Neural crest cell (in vitro differentiated cells): Measurements from ENCODE around the gene TRIM52. TPM values are rescaled to one million over a fixed set of nuclear protein-coding genes. Genes with fewer than 3 reads are reported as not detected.

Experiments used
- DNase-seq: peaks from one replicate; pipeline ENCODE4 v3.0.0; 2021; ENCODE audit warnings: low read depth, mixed read lengths, low spot score
- H3K27ac Mint-ChIP-seq: one replicate; pipeline ENCODE4 v1.8.0; 2021; ENCODE audit warnings: mild to moderate bottlenecking, mixed read lengths; ENCODE audit not compliant: unreplicated experiment
- H3K27me3 Mint-ChIP-seq: 2 replicates; pipeline ENCODE4 v1.8.0; 2021; ENCODE audit warnings: low read depth, mild to moderate bottlenecking, mixed read lengths
- H3K36me3 Mint-ChIP-seq: 2 replicates; pipeline ENCODE4 v1.8.0; 2021; ENCODE audit warnings: low read depth, mild to moderate bottlenecking, mixed read lengths
- H3K4me1 Mint-ChIP-seq: 2 replicates; pipeline ENCODE4 v1.8.0; 2021; ENCODE audit warnings: mixed read lengths
- H3K4me3 Mint-ChIP-seq: one replicate; pipeline ENCODE4 v1.8.0; 2021; ENCODE audit warnings: mild to moderate bottlenecking, mixed read lengths
- H3K9me3 Mint-ChIP-seq: 2 replicates; pipeline ENCODE4 v1.8.0; 2021; ENCODE audit warnings: mixed read lengths
- total RNA-seq: library from RNA; stranded (reverse); gene quantifications from 2 replicates; pipeline ENCODE4 v1.2.1, GENCODE V29; 2021
- TF ChIP-seq, protein P1 (sequence below): fragments of 200-600 bp; sonication (generic); conservative IDR thresholded peaks from 2 replicates; pipeline ENCODE4 v1.5.0; 2021; ENCODE audit warnings: antibody characterized with exemption, mild to moderate bottlenecking

The TRIM52 gene
- total RNA-seq, 1 donor from 2014 or later = 9.0 TPM

DNA sequence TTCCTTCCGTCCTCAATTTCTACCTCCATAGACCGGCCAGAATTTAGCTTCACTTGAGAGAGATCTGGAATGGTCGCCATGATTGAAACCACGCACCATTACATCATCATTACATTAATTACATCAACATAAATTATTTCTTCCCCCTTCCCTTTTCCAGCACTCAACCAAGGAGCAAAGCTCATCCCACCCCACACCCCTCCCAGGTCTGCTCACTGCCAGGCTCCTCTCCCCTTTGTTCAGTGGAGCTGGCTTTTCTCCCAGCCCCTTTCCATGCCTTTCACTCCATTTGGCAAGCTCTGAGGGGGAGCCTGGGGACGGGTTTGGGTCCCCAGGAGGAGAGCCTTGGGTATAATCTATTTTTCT is 25.6 kb downstream of the TRIM52 start:
- H3K4me3 Mint-ChIP-seq = peak overlapping the region; percentile 84
- peaks cover 42% of the 10 kb centered on the region for H3K36me3 Mint-ChIP-seq
- TF ChIP-seq, protein P1, sequence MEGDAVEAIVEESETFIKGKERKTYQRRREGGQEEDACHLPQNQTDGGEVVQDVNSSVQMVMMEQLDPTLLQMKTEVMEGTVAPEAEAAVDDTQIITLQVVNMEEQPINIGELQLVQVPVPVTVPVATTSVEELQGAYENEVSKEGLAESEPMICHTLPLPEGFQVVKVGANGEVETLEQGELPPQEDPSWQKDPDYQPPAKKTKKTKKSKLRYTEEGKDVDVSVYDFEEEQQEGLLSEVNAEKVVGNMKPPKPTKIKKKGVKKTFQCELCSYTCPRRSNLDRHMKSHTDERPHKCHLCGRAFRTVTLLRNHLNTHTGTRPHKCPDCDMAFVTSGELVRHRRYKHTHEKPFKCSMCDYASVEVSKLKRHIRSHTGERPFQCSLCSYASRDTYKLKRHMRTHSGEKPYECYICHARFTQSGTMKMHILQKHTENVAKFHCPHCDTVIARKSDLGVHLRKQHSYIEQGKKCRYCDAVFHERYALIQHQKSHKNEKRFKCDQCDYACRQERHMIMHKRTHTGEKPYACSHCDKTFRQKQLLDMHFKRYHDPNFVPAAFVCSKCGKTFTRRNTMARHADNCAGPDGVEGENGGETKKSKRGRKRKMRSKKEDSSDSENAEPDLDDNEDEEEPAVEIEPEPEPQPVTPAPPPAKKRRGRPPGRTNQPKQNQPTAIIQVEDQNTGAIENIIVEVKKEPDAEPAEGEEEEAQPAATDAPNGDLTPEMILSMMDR = no peak
- no peak overlapping the region for H3K27ac Mint-ChIP-seq
- peaks cover 18% of the 10 kb centered on the region for H3K4me1 Mint-ChIP-seq
- no peaks in the 10 kb centered on the region for H3K9me3 Mint-ChIP-seq
- DNase-seq = no peak
- peaks cover 26% of the 10 kb centered on the region for H3K27me3 Mint-ChIP-seq

DNA sequence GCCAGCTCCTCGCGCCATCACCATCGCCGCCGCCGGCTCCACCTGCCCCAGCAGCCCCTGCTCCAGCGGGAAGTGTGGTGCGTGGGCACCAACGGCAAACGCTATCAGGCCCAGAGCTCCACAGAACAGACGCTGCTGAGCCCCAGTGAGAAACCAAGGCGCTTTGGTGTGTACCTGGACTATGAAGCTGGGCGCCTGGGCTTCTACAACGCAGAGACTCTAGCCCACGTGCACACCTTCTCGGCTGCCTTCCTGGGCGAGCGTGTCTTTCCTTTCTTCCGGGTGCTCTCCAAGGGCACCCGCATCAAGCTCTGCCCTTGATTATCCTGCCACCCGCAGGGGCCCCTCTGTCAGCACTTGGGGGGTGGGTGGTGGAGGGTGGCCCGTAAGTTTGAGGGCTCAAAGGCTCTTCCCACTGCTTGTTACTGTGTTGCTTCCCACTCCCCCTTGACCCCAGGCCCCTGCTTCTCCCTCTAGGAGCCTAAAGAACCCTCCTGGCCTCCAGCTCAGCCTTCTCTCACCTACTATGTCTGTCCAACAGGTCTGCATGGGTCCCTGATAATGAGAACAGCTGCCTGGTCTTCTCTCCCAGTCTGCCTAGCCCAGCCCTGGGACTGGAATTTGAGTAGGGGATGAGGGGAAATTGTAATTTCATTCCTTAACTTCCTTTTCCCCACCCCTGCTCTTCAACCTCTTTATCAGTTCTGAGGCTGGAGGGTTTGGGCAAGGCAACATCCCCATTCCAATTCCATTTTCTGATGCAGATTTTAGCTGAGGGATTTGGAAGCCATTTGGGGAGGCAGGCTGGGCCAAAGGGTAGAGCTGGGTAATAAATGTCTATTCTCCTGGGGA is 26.3 kb downstream of the TRIM52 start:
- no peak for DNase-seq
- peaks cover 26% of the 10 kb centered on the region for H3K27me3 Mint-ChIP-seq
- H3K36me3 Mint-ChIP-seq = peaks cover 42% of the 10 kb centered on the region
- H3K4me1 Mint-ChIP-seq = peaks cover 18% of the 10 kb centered on the region
- no peak overlapping the region for H3K27ac Mint-ChIP-seq
- TF ChIP-seq, protein P1 = no peak
- no peaks in the 10 kb centered on the region for H3K9me3 Mint-ChIP-seq
- peak overlapping the region; percentile 84 for H3K4me3 Mint-ChIP-seq

DNA sequence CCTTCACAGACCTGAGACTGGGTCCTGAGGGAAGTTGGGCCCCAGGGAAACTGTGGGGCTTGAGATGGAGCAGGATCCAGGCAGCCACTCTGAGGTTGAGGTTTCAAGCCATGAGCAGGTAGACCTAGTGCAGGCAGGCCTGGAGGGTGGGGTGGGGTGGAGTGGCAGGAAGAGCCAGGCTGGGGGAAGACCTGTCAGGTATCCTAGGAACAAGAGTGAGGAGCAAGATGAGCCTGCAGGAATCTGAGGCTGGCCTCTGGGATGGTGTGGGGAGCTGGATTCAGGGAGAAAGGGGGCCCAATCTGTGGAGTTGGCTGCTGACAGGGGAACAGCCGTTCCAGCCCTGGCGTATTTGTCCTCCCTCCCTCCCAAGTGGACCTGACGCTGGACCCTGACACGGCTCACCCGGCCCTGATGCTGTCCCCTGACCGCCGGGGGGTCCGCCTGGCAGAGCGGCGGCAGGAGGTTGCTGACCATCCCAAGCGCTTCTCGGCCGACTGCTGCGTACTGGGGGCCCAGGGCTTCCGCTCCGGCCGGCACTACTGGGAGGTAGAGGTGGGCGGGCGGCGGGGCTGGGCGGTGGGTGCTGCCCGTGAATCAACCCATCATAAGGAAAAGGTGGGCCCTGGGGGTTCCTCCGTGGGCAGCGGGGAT is 27.0 kb downstream of the TRIM52 start:
- H3K4me1 Mint-ChIP-seq = peaks cover 12% of the 10 kb centered on the region
- H3K4me3 Mint-ChIP-seq = peak overlapping the region; percentile 70
- H3K36me3 Mint-ChIP-seq = peaks cover 36% of the 10 kb centered on the region
- H3K9me3 Mint-ChIP-seq = no peaks in the 10 kb centered on the region
- TF ChIP-seq, protein P1 = no peak
- peak overlapping the region; percentile 62 for H3K27ac Mint-ChIP-seq
- DNase-seq = no peak
- H3K27me3 Mint-ChIP-seq = peaks cover 26% of the 10 kb centered on the region

DNA sequence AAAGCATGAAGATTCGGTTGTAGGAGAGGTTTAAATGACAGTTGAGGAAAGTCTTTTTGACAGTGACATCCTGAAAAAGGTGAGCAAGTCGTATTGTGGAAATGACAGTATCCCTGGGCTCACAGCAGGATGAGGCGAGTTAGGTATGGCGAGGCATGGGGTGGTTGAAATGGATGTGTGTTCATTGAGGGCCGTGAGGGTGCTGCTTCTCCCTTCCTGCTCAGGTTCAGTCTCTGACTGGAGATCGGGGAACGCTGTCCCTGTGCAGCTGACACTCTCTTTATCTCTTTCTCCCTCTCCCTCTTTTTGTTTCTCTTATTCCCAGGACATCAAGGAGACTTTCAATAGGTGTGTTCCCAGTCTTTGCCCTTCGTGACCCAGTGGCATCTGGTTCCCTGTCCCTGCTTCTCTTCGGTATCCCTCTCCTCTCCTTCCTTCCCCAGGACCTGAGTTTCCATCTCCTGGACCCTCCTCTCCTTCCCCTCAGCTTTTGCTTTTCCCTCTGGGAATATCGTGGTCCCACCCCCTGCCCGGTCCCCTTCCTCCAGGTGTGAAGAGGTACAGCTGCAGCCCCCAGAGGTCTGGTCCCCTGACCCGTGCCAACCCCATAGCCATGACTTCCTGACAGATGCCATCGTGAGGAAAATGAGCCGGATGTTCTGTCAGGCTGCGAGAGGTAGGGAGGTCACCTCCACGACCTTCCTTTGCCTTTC is 27.7 kb downstream of the TRIM52 start:
- H3K27me3 Mint-ChIP-seq = peaks cover 26% of the 10 kb centered on the region
- peaks cover 7% of the 10 kb centered on the region for H3K4me1 Mint-ChIP-seq
- no peak for DNase-seq
- H3K27ac Mint-ChIP-seq = peak overlapping the region; percentile 47
- TF ChIP-seq, protein P1 = no peak
- H3K9me3 Mint-ChIP-seq = no peaks in the 10 kb centered on the region
- H3K4me3 Mint-ChIP-seq = peak overlapping the region; percentile 70
- peaks cover 32% of the 10 kb centered on the region for H3K36me3 Mint-ChIP-seq

DNA sequence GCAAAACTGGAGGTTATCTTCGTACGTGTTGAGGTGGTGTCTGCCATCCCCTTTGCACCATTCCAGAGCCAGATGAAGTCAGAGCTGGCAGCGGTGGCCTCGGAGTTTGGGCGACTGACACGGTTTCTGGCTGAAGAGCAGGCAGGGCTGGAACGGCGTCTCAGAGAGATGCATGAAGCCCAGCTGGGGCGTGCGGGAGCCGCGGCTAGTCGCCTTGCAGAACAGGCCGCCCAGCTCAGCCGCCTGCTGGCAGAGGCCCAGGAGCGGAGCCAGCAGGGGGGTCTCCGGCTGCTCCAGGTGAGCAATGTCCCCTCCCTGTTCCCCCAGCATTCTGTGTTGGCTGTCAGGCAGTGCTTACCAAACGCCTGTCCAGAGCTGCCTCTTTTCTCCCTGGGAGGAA is 28.4 kb downstream of the TRIM52 start:
- H3K27me3 Mint-ChIP-seq = peaks cover 26% of the 10 kb centered on the region
- DNase-seq = no peak
- no peak overlapping the region for H3K27ac Mint-ChIP-seq
- H3K4me3 Mint-ChIP-seq = peak overlapping the region; percentile 70
- H3K36me3 Mint-ChIP-seq = peaks cover 25% of the 10 kb centered on the region
- no peaks in the 10 kb centered on the region for H3K9me3 Mint-ChIP-seq
- H3K4me1 Mint-ChIP-seq = peaks cover 4% of the 10 kb centered on the region
- TF ChIP-seq, protein P1 = no peak
